Measurements from ENCODE around the gene HS6ST1.

Gene HS6ST1, protein sequence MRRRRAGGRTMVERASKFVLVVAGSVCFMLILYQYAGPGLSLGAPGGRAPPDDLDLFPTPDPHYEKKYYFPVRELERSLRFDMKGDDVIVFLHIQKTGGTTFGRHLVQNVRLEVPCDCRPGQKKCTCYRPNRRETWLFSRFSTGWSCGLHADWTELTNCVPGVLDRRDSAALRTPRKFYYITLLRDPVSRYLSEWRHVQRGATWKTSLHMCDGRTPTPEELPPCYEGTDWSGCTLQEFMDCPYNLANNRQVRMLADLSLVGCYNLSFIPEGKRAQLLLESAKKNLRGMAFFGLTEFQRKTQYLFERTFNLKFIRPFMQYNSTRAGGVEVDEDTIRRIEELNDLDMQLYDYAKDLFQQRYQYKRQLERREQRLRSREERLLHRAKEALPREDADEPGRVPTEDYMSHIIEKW

DNA sequence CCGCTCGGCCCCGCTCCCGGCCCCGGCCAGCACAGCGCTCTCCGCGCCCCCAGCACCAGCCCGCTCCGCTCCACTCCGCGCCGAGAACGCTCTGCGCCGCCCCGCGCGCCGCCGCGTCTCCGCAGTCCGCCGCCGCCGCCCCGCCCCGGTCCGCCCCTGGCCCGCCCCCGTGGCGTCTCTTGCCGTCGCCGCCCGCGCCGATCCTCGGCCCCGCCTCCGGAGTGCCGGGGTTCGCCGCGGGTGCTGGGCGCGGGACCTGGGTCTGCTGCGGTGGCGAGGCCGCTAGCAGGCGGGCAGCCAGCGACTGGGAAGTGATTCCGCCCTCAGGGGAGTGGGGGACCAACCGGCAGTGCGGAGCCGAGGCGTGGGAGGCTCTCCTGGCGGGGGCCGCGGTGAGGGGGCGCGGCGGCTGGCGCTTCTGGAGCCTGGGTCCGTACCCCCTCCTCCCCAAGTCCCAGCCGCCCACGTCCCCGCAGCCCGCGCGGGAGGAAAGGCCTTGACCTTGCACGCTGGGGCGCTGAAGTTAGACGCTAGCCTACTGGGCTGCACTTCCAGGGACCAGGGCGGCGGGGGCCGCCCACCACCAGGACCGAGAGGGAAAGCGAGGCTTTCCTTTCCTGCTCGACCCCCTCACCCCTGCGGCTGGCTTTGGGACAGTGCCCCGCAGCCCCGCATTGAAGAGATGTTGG, at the start of gene HS6ST1:
Gene HS6ST1 (minus strand): TSS at position 93 of the 689 bp plus-strand sequence. CDS start 305 bp downstream, outside the sequence.
- peak; percentile 83 for DNase-seq

DNA sequence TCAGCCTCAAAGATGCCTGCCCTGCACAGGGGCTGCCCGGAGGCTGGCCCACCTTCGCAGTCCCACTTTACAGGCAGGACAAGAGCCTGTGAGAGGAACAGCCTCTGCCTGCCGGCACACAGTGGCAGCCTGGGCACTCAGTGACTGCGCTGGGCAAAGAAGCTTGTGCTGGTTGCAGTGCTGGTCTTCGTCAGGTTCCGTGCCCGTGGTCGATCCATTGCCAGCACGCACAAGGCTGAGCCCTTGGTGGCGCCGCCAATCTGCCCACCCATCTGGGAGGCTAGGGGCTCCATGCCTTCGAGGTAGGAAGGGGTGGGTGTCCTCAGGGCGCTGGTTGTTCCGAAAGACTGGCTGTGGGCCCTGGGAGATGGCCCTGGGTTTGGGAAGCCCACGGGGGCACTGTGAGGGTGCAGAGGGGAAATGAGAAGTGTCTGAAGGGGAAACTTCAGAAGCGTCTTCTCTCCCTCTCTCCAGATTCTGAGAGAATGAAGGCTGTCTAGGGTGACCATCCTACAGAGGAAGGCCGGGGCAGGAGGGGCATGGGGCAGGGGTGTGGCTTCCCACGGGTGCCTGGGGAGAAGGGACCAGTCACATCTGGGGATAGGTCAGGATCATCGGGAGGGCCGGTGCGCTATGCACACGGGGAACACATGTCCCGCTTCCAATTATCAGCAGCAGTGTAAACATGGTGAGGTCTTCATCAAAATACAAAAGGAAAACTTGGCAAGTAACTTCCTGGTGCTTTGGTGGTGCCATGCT, 49.1 kb upstream of the HS6ST1 start:
- no peak for DNase-seq

DNA sequence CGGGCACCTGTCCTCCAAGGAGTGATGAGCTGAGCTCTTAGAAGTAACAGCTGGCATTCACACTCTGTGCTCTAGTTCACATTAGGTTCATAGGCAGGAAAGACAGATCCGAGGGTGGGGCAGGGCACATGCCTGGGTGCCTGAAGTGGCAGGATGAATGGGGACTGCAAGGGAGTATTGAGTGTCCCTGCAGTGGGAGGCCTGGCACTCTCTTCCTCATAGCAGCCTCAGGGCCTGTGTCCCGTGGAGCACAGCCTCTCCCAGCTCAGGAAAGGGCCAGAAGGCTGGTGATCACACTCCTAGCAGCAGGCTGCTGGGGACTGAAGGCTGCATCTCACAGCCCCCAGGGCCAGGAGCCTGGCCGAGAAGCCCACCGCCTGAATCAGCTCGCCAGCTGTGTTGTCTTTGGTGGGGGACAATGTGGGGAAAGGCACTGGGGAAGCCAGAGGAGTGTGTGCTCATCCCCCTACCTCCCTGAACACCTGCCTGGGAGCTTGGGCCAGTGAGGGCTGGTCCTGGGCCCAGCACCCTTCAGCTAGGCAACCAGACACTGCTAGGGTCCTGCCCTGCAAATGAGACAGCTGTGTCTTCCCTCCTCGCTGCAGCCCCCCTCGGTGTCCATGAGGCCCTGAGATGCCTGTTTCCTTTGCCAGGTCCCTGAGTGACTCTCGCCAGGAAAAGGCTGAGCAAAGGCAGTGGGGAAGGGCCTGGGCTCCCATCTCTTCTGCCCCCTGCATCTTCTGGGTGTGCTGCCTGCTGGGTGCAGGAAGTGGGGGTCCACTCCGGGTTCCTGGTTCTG, 48.2 kb upstream of the HS6ST1 start:
- no peak for DNase-seq

DNA sequence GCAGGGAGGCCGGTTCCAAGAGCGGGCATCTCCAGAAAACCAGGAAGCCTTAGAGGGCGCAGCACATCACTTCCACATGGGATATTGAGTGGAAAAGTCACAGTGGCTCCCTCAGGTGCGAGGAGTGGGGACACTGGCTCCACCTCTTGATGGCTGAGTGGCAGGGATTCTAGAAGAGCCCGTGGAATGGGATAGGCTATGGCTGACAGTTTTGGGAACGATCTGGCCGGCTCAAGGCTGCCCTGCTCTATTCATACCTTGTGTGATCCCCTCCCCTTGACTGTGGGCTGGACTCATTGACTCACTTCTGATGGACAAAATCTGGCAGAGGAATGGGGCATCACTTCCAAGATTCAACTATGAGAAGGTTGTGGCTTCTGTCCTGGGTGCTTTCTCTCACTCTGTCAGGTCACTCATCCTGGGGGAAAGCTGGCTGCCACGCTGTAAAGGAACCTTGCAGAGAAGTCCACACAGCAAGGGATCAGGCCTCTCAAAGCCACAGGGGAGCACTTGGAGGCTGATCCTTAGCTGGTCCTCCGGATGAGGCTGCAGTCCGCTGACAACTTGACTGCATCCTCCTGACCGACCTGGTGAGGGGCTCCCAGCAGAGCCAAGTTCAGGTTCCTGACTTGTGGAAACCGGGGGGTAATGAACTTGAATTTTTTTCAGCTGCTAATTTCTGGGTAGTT, 46.7 kb upstream of the HS6ST1 start:
- DNase-seq: no peak

DNA sequence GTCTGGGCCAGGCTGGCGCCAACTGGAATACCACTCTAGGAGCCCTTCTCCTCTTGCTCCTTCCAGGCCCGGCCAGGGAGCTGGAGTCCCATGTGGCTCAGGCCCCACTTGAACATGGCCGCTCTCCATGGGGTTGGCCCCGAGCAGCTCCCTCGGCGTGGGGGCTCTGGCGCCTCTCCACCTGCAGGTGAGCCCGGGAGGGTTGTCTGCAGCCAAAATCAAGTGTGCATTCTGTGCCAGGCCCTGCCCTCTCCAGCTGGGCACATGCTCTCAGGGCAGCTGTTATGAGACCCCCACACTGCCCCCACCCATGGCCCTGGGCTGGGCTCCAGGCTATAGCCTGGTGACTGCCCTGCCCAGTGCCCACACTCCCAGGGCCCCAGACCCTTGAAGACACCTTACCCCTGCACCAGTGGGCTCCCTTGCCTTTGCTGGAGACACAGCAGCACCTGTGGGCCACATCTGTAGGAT, 45.8 kb upstream of the HS6ST1 start:
- DNase-seq: no peak

DNA sequence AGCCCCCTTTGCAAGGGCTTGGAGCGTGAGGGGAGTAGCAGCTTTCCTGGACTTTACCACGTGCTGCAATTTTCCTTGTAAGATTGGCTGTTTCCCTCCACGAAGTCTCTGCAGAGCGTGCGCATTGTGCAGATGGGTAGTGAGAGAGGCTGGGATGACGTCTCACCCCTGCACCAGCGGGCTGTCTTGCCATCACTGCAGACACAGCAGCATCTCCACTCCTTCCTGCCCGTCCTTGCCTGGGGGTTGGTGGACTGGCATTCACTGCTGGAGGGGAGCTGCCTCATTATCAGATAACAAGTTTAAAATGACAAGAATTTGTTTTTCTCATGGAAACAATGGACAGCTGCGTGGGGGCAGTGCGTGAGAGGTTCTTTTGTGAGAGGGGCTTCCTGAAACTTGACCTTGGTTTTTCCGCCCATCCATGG, 45.3 kb upstream of the HS6ST1 start:
- no peak for DNase-seq

DNA sequence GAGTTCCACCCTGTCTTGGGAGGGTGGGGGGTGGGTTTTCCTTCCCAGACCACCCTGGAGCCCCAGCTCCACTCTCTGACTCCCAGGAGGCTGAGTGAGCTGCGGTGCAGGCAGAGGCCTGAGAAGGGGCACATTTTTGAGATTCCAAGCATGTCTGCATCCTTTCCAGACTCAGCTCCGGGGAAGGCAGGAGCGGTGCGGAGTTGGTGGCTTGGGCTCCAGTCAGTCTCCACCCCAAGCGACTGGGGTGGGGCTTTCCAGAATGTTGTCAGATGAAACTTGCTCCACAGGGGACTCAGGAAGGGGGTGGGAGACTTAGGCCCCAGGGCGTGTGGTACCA, 44.2 kb upstream of the HS6ST1 start:
- no peak for DNase-seq

DNA sequence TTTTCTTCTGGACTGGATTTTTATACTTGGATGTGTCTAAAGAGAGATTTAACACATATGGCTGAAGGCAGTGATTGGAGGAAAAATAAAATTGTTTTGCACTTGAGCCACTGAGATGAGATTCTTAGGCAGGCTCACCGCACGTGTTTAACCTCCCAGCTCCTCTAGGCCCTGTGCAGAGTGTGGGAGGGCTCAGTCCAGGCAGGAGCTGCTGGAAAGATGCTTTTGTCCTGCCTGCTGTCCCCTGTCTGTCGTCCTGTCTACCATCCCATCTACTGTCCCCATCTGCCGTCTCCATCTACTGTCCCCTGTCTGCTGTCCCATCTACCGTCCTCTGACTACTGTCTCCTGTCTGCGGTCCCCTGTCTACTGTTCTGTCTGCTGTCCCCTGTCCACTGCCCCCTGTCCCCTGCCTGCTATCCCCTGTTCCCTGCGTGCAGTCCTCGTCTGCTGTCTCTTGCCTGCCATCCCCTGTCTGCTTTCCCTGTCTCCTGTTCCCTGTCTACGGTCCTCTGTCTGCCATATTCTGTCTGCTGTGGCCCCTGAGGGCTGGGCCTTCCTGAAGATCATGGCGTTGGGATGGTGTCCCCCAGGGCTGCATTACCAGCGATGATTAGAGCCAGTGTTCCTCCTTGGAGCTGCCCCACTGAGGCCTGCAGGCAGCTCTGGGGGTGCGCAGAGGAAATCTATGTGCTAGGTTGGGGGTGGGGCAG, 43.7 kb upstream of the HS6ST1 start:
- DNase-seq: no peak

DNA sequence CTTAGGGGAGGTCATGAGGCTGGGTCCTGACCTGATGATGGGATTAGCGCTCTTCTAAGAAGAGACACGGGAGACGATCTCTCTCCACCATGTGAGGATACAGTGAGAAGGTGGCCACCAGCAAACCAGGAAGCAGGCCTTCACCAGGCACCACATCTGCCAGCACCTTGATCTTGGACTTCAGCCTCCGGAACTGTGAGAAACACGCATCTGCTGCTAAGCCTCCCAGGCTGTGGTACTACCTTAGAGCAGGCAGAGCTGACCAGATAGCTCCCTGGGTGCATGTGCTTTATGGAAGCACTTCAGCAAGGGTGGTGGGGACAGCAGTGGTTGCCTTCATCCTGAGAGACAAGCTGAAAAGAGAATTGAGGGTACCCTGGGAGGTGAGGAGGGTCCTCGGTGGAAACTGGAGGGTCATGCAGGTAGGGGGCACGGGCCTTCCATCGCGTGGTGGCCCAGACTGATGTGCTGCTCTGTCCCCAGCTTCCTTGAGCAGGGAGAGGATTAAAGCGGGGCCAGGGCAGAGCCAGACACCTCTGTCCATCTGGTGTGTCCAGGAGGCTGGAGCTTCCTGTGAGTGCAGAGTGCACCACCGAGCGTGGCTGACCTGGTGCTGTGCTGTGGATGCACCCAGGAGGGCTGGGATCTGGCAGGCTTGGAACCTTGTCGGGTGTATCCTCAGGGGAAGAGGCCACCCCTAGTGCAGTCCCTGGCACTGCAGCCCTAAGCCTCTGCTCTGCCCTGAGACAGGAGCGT, 42.9 kb upstream of the HS6ST1 start:
- DNase-seq: no peak

DNA sequence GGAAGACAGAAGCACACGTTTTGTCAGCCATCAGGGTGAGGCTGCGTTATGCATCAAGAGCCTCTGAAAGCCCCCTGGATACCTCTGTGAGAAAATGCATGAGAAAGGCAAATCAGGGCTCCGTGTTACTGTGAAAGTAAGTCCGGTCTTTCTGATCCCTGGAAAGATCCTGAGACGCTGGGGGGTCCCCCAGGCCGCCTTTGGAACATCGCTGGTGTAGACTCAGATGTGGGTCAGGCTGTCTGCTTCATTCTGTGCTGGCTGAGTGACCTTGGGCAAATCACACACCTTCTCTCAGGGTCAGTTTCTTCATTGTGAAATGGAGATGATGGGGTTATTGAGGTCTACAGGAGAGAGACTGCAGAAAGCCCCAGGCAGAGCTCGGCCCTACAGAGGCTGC, 42.0 kb upstream of the HS6ST1 start:
- no peak for DNase-seq

DNA sequence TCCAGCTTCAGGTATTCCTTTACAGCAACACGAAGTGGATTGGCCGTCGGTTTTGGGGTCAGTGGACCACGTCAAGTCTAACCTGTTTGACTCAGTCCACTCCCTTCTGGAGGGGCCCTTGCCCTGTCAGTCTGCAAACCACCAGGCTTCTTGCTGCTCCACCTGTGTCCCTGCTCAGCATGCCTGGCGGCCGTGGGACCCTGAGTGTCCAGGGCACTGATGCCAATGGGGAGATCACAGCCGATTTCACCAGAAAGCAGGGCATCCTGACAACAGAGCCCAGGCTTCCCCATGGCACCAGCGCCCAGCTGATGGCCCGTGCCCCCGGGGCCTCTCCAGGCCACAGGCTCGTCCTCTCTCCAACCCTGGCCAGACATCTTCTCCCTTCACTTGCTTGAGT, 41.2 kb upstream of the HS6ST1 start:
- DNase-seq: no peak

DNA sequence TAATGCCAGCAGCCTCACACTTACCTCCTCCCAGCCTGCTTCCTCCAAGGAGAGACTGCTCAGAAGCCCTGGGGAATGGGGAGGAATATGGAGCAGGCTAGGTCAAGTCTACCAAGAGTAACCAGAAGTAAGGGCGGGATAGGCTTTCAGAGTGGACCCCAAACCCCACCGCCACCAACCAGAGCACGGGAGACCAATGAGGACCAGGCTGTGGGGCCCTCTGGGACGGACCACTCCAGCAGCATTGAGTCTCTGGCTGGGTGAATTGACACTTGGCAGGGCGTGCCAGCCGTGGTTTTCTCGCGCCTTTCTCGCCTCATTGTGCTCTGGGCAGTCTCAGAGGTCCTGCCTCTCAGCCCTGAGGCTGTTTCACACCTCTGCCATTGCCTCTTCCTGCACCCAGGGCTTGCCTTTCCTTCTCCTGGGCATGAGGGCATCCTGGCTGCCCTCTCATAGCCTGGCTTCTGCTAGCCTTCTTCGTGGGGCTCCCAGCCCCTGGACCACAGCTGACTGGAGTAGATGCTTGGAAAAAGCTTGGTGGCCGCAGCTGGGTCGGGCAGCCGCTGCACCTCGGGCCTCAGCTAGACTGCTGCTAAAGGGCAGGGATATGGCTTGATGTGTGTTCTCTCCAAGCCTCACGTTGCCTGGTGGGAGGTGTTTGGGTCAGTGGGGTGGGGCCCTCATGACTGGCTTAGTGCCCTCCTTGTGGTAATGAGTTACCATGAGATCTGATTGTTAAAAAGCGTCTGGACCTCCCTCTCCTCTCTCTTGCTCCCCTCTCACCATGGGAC, 40.5 kb upstream of the HS6ST1 start:
- DNase-seq: no peak

DNA sequence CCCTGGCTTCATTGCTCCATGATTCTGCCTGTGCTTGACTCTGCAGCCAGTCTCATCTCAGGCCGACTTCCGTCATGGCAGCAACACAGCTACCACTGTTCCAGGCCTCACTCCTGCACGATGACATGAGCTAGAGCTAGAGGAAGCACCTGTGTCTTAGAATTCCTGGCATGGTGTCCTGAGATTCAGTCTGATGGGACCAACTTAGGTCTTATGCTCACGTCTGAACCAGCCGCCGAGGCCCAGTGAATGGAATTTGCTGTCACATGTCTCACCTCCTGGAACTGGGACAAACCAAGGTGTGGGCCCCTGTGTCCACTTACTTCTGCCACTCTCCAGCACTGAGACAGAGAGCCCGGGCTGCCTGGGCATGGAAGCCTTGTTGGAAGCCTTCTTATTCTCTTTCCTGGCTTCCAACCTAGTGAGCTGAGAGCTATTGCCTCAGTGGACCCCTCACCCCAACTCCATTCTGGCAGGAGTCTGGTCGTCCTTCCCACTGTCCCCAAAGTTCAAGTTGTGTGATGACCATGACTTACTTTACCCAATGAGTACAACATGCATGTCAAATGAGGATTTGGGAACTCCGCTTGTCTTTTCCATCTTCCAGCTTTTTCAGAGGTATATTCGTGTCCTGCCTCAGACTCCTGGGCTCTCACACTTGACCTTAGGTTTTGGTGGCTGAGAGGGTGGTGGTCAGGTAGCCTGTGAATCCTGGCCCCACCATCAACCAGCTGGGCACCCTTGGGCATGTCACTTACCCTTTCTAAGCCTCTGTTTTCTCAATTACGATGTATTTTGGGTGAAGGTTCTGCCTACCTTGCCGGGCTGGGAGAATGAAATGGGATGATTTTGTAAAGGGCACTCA, 39.1 kb upstream of the HS6ST1 start:
- DNase-seq: no peak

DNA sequence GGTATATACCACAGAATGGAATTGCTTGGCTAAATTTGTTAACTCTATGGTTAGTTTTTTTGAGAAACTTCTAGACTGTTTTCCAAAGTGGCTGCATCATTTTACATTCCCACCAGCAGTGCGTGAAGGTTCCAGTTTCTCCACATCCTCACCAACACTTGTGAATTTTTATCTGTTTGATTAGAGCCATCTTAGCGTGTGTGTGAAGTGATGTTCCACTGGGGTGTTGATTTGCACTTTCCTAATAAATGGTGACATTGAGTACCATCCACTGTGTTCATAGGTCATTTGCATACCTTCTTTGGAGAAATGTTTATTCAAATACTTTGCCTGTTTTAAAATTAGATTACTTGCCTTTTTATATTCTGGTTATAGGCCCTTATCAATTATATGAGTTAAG, 37.5 kb upstream of the HS6ST1 start:
- DNase-seq: no peak

DNA sequence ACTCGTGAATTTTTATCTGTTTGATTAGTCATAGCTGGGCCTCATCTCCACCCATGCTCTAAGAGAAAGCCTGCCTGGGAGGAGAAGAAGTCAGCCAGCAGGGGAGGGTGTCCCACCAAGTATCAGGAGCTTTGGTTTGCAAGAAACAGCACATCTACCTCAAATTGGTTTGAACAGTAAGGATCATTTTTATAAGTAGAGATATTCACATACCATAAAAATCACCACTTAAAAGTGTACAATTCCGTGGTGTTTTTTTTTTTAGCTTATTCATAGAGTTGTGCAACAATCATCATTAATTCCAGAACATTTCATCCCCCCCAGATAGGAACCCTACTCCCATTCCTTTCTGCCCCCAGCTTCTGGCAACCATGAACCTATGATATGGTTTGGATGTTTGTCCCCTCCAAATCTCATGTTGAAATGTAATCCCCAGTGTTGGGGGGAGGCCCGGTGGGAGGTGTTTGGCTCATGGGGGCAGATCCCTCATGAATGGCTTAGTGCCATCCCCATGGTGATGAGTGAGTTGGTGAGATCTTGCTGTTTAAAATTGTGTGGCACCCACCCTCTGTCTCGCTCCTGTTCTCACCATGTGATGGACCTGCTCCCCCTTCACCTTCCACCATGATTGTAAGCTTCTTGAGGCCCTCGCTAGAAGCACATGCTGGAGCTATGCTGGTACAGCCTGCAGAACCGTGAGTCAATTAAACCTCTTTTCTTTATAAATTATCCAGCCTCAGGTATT, 36.2 kb upstream of the HS6ST1 start:
- DNase-seq: no peak

DNA sequence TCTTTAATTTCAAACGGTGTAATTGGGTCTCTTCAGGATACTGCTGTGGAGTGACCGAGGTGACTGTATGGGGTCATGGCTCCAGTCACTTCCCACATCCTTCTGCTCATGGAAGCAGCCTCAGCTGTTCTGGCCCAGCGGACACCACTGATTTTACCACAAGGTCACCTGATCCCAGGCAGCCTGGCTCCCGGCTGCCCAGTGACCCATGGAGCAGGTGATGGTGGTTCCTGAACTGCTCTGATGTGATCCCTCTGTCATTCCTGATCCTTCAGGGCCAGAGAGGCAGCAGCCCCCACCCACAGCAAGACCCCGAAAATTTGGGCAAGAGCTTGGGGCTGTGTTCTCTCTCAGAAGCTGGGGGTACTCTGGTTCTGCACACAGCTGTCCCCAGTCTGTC, 35.5 kb upstream of the HS6ST1 start:
- DNase-seq: no peak

DNA sequence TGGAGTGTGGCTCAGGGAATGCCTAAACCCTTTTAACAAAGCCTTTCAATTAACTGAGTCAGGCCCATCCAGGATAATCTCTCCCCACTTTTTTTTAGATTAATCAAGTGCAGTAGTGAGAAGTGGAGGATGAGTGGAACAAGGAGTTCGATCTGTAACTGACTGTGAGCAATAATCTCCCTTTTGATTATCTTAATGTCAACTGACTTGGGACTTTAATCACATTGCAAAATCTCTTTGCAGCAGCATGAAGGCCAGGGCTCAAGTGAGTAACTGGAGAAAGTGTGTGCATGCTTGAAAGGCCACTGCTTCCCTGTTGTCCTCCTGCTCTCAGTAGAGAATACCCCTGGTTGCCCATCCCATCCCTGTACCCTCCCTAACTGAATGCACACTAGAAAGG, 32.1 kb upstream of the HS6ST1 start:
- DNase-seq: no peak

DNA sequence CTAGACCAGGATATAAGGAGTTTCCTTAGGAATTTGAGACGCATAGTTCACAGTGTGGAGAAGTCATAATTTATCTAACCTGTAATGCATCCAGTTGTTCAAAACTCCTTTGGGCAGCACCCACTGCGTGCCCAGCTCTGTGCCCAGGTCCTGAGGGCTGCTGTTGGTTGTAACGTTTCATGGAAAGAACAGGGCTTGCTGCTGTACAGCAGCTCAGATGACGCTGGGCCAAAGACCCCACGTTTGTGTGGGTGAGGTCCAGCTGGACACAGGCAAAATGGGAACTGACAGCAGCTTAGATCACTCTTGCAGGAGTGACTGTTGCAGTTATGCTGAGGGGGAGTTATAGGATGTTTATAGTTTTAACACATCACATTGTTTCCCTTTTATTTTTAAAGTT, 30.0 kb upstream of the HS6ST1 start:
- no peak for DNase-seq

Data from activated gamma-delta T cell treated with Interleukin-2 at 50 U/mL for 16 hours (primary cell).